SK-N-MC (cell line): ENCODE data around the gene CCDC150.

ENCODE experiments used
- EZH2 ChIP-seq: fragments of 200-600 bp; sonication (generic); IDR thresholded peaks from one replicate; pipeline ENCODE4 v1.6.1; 2017; ENCODE audit warnings: antibody characterized with exemption
- POLR2AphosphoS5 ChIP-seq: IDR thresholded peaks from 2 replicates; pipeline ENCODE4 v1.6.1; 2012; ENCODE audit warnings: mild to moderate bottlenecking, low read depth, low read length, borderline replicate concordance

GRCh38 chr2:196711625-196712024 is 72.1 kb downstream of the CCDC150 start:
- TF ChIP-seq POLR2AphosphoS5: no peak
- TF ChIP-seq EZH2: no peak
